ENCODE data around the gene PBX3.

- TF ChIP-seq CTCF (optimal IDR thresholded peaks at IDR 0.05 in 1 of 3, IDR thresholded peaks at IDR 0.05 in 1 of 3, conservative IDR thresholded peaks at IDR 0.05 in 1 of 3; ENCODE audit: extremely low read depth in 1 of 3, insufficient read depth in 2 of 3, low read length in 3 of 3) (no peak), EZH2 (IDR thresholded peaks at IDR 0.05; ENCODE audit: low read length) (no peak)
Observed at GRCh38 chr9:125883565-125884217, 136.5 kb downstream of the PBX3 start.
